ENCODE measurements around the gene PPFIBP2.
A peak's percentile ranks its signal among the peaks of the same experiment; 100 is the strongest.

Gene PPFIBP2

GRCh38 chr11:7690648-7691047 is 176.8 kb downstream of the PPFIBP2 start (continued):
- no peak for TF ChIP-seq AEBP2 (tag by site-specific recombination; IDR thresholded peaks at IDR 0.05; ENCODE audit: borderline replicate concordance)
- no peak for TF ChIP-seq ZNF138 (tag by site-specific recombination; IDR thresholded peaks at IDR 0.05; ENCODE audit: borderline replicate concordance)
- TF ChIP-seq ZFP69B (tag by site-specific recombination; IDR thresholded peaks at IDR 0.05): peak; percentile 54
- TF ChIP-seq ZNF366 (tag by site-specific recombination; conservative IDR thresholded peaks at IDR 0.05): 0 out of 2 replicates have a peak, but pooled peaks have one; percentile 20
- TF ChIP-seq PBX3 (CRISPR knock-in tag; IDR thresholded peaks at IDR 0.05): no peak
- TF ChIP-seq ZFHX2 (tag by site-specific recombination; conservative IDR thresholded peaks at IDR 0.05): no peak
- TF ChIP-seq ATF2 (tag by site-specific recombination; IDR thresholded peaks at IDR 0.05; ENCODE audit: low read depth): 0 out of 2 replicates have a peak, but pooled peaks have one; percentile 29
- no peak for TF ChIP-seq ZNF792 (tag by site-specific recombination; IDR thresholded peaks at IDR 0.05)
- no peak for TF ChIP-seq ZBTB48 (tag by site-specific recombination; IDR thresholded peaks at IDR 0.05)
- TF ChIP-seq ZNF501 (tag by site-specific recombination; IDR thresholded peaks at IDR 0.05): 0 out of 2 replicates have a peak, but pooled peaks have one; percentile 27
- TF ChIP-seq ZNF148 (tag by site-specific recombination; IDR thresholded peaks at IDR 0.05; ENCODE audit: borderline replicate concordance): no peak
- TF ChIP-seq KLF1 (tag by site-specific recombination; IDR thresholded peaks at IDR 0.05): no peak
- peak; percentile 34; the same call in 1 of the 2 replicates for TF ChIP-seq IKZF3 (tag by site-specific recombination; IDR thresholded peaks at IDR 0.05)
- no peak for TF ChIP-seq ZNF350 (tag by site-specific recombination; IDR thresholded peaks at IDR 0.05)
- TF ChIP-seq YY2 (tag by site-specific recombination; IDR thresholded peaks at IDR 0.05): no peak
- no peak for TF ChIP-seq ZNF112 (tag by site-specific recombination; IDR thresholded peaks at IDR 0.05)
- TF ChIP-seq OVOL3 (tag by site-specific recombination; IDR thresholded peaks at IDR 0.05): peak; percentile 78; the same call in 1 of the 2 replicates
- TF ChIP-seq ZNF639 (tag by site-specific recombination; IDR thresholded peaks at IDR 0.05): peak; percentile 78
- no peak for TF ChIP-seq ZNF549 (tag by site-specific recombination; IDR thresholded peaks at IDR 0.05)
- no peak for TF ChIP-seq ZBTB6 (tag by site-specific recombination; IDR thresholded peaks at IDR 0.05)
- TF ChIP-seq ZNF398 (tag by site-specific recombination; IDR thresholded peaks at IDR 0.05): peak; percentile 42; the same call in 1 of the 2 replicates
- TF ChIP-seq SP3 (tag by site-specific recombination; IDR thresholded peaks at IDR 0.05): no peak
- peak; percentile 100 for TF ChIP-seq FEZF1 (tag by site-specific recombination; IDR thresholded peaks at IDR 0.05)
- no peak for TF ChIP-seq ZNF211 (tag by site-specific recombination; IDR thresholded peaks at IDR 0.05; ENCODE audit: low read depth)
- TF ChIP-seq ZNF341 (tag by site-specific recombination; IDR thresholded peaks at IDR 0.05; ENCODE audit: low read depth): no peak
- TF ChIP-seq ZNF140 (tag by site-specific recombination; IDR thresholded peaks at IDR 0.05): no peak
- TF ChIP-seq MZF1 (tag by site-specific recombination; IDR thresholded peaks at IDR 0.05; ENCODE audit: borderline replicate concordance): no peak
- TF ChIP-seq ZNF449 (tag by site-specific recombination; IDR thresholded peaks at IDR 0.05): peak; percentile 89; the same call in 1 of the 2 replicates

All from HEK293 (cell line).